Activated T-cell treated with anti-CD3 and anti-CD28 coated beads, Interleukin-2, amount 50 U/mL, for 48 hours (primary cell): ENCODE data around the gene EPHB4.
"Not testable (repeated sequence)": the region's sequence is repeated elsewhere in the genome, so short reads cannot be mapped to it uniquely, and the experiment has no call there.

Source experiments
- DNase-seq, 2 experiments: peaks; one replicate each; pipeline ENCODE4 v3.0.0-alpha.2; 2020

Gene EPHB4

GRCh38 chr7:100827330-100828226, at the start of gene EPHB4:
EPHB4 (minus strand) TSS chr7:100827523; CDS start chr7:100827030, 493 bp downstream.
- DNase-seq: peak in 1 of 2 experiments; percentile 33

- peak in 1 of 2 experiments; percentile 65 for DNase-seq
Observed at GRCh38 chr7:100875356-100875751, 48.0 kb upstream of the EPHB4 start.

- peak; percentile 99 to 100 for DNase-seq
Observed at GRCh38 chr7:100874577-100875355, 47.4 kb upstream of the EPHB4 start, which contains the start of gene SRRT. SRRT (plus strand) TSS chr7:100875103; CDS start chr7:100875591, 488 bp downstream.

GRCh38 chr7:100874300-100874576, 46.9 kb upstream of the EPHB4 start:
- DNase-seq: no peak

- no peak for DNase-seq
Observed at GRCh38 chr7:100873599-100874299, 46.4 kb upstream of the EPHB4 start.

GRCh38 chr7:100867776-100868485, 40.6 kb upstream of the EPHB4 start:
- no peak for DNase-seq

- DNase-seq: peak; percentile 81
Observed at GRCh38 chr7:100867040-100867775, 39.9 kb upstream of the EPHB4 start, which contains the start of gene TRIP6. TRIP6 (plus strand) TSS chr7:100867387; CDS start chr7:100867498, 111 bp downstream.

- no peak for DNase-seq
Observed at GRCh38 chr7:100866729-100867039, 39.4 kb upstream of the EPHB4 start.

GRCh38 chr7:100865938-100866728, 38.8 kb upstream of the EPHB4 start:
- peak; percentile 54 to 65 for DNase-seq

GRCh38 chr7:100865372-100865911, 38.1 kb upstream of the EPHB4 start:
- DNase-seq: no peak

GRCh38 chr7:100864263-100864845, 37.0 kb upstream of the EPHB4 start:
- no peak for DNase-seq

GRCh38 chr7:100863406-100863950, 36.2 kb upstream of the EPHB4 start:
- DNase-seq: no peak

GRCh38 chr7:100861616-100861985, 34.3 kb upstream of the EPHB4 start:
- no peak for DNase-seq

GRCh38 chr7:100860702-100861615, 33.6 kb upstream of the EPHB4 start:
- DNase-seq: no peak

GRCh38 chr7:100859856-100860255, 32.5 kb upstream of the EPHB4 start:
- DNase-seq: no peak

- no peak for DNase-seq
Observed at GRCh38 chr7:100856871-100857282, 29.6 kb upstream of the EPHB4 start.

- DNase-seq: no peak
Observed at GRCh38 chr7:100855515-100855914, 28.2 kb upstream of the EPHB4 start.

GRCh38 chr7:100854899-100855298, 27.6 kb upstream of the EPHB4 start:
- DNase-seq: not testable (repeated sequence)
